Uterus (tissue), 2 donors: ENCODE measurements around the gene KDM1B.

Experiments used
- CTCF ChIP-seq, 4 experiments: fragments of 200-600 bp in 2 of 4; fragments of 450-650 bp in 2 of 4; sonication (generic) in 2 of 4; IDR thresholded peaks; one replicate each; pipeline ENCODE4 v1.5.1; 2016 to 2019; ENCODE audit warnings: antibody characterized with exemption in 4 of 4, mild to moderate bottlenecking in 2 of 4, moderate library complexity in 1 of 4
- POLR2A ChIP-seq, 2 donors: fragments of 450-650 bp; IDR thresholded peaks; one replicate each; pipeline ENCODE4 v1.6.1; 2016; ENCODE audit warnings: antibody characterized with exemption in 2 of 2, mild to moderate bottlenecking in 1 of 2, moderate library complexity in 1 of 2

GRCh38 chr6:18265787-18266522 is 110.7 kb downstream of the KDM1B start:
- no peak for TF ChIP-seq CTCF (IDR thresholded peaks at IDR 0.05)
- TF ChIP-seq POLR2A (IDR thresholded peaks at IDR 0.05) = no peak
